Heart left ventricle (tissue), 16 donors: ENCODE data around the gene XRCC2. TPM values are rescaled to one million over a fixed set of nuclear protein-coding genes. Genes with fewer than 3 reads are reported as not detected.
"Not testable (repeated sequence)": the region's sequence is repeated elsewhere in the genome, so short reads cannot be mapped to it uniquely, and the experiment has no call there.

ENCODE experiments used
- ATAC-seq, 4 donors: fragments of 200-7000 bp; cut with Tn5 transposase; one replicate each; pipeline ENCODE4 v1.9.1; 2020 to 2022; ENCODE audit warnings: moderate library complexity in 4 of 4, mild to moderate bottlenecking in 3 of 4, moderate number of reproducible peaks in 1 of 4
- DNase-seq, 5 donors: peaks; one replicate each; pipeline ENCODE4 v3.0.0-alpha.2; 2020
- H3K27ac ChIP-seq, 12 donors: fragments of 200-600 bp; sonication (generic) in 4 of 12; one replicate each; pipeline versions ENCODE4 v1.5.0 to v1.8.0; 2016 to 2022; ENCODE audit warnings: mild to moderate bottlenecking in 2 of 12
- H3K27me3 ChIP-seq, 9 donors: fragments of 200-600 bp; sonication (generic) in 2 of 9; one replicate each; pipeline versions ENCODE4 v1.5.1 to v1.8.0; 2016 to 2022; ENCODE audit warnings: mild to moderate bottlenecking in 3 of 9
- H3K36me3 ChIP-seq, 9 donors: fragments of 200-600 bp; sonication (generic) in 2 of 9; one replicate each; pipeline versions ENCODE4 v1.5.0 to v1.8.0; 2018 to 2022; ENCODE audit warnings: mild to moderate bottlenecking in 2 of 9
- H3K4me1 ChIP-seq, 12 donors: fragments of 200-600 bp; sonication (generic) in 4 of 12; one replicate each; pipeline versions ENCODE4 v1.5.0 to v1.8.0; 2016 to 2022; ENCODE audit warnings: mild to moderate bottlenecking in 3 of 12
- H3K4me3 ChIP-seq, 12 donors: fragments of 200-600 bp; sonication (generic) in 4 of 12; one replicate each; pipeline versions ENCODE4 v1.5.0 to v1.8.0; 2017 to 2022; ENCODE audit warnings: mild to moderate bottlenecking in 9 of 12, moderate library complexity in 4 of 12
- H3K9me3 ChIP-seq, 12 donors: fragments of 200-600 bp; sonication (generic) in 4 of 12; one replicate each; pipeline versions ENCODE4 v1.5.0 to v1.8.0; 2016 to 2022; ENCODE audit warnings: mild to moderate bottlenecking in 1 of 12
- CTCF ChIP-seq, 12 donors: fragments of 200-600 bp; sonication (generic) in 4 of 12; IDR thresholded peaks; one replicate each; pipeline versions ENCODE4 v1.5.0 to v1.8.0; 2018 to 2022; ENCODE audit warnings: antibody characterized with exemption in 12 of 12, mild to moderate bottlenecking in 5 of 12
- POLR2A ChIP-seq, 2 donors: fragments of 450-650 bp; IDR thresholded peaks; one replicate each; pipeline ENCODE4 v1.6.1; 2017; ENCODE audit warnings: antibody characterized with exemption in 2 of 2, mild to moderate bottlenecking in 2 of 2, moderate library complexity in 2 of 2
- WGBS, 4 donors: extraction: QIAGEN DNeasy Blood & Tissue Kit in 2 of 4; methylation state at CpG; one replicate each; pipeline versions ENCODE4 v1.1.5 to v1.1.7; 2013 to 2018; 5-methylcytosine and 5-hydroxymethylcytosine counted together
- intact Hi-C, 10 donors: fragments of 100-400 bp; cut with DNase I; formaldehyde crosslinking; loops; one replicate each; pipeline versions ENCODE4 v1.11.1 to v1.14.2; 2022
- polyA plus RNA-seq, 2 donors: library from polyadenylated mRNA; stranded (reverse); fragments of 200-250 nt; gene quantifications; one replicate each; pipeline ENCODE4 v1.2.3, GENCODE V29; 2013
- total RNA-seq, 9 donors: library from RNA; depleted of rRNA in 2 of 9; stranded (reverse); fragments of >200 nt in 2 of 9; fragmentation: NEBNext Ultra II Directional in 3 of 9; extraction: Animal tissue kit (Norgen Biotek cat#: 25700) in 3 of 9; gene quantifications; one replicate each; pipeline versions ENCODE4 v1.1.0 to v1.2.4, GENCODE V29; 2016 to 2023
- donor health status: ischemic (EF 13 %, LVEDD 7.1; RV severe dilation, severe dysfunction).
- donor health status: healthy with polysubstance abuse.
- donor health status: DM: no; HTN: yes; CAD: no.
- donor health status: DM: no; HTN: no; CAD: no.
- donor health status: ischemic (EF 25% LVEDD 6.9; RV normal size, moderate dysfunction).
- donor health status: ischemic (EF 25% LVEDD 5.7; RV mildly dilated, moderate dysfunction).
- donor health status: healthy.
- donor health status: DM: yes; HTN: yes; CAD: no.
- donor health status: ischemic (EF 35%, LVEDD 5.7; RV mildly dilated, moderate dysfunction).
- donor health status: nonischemic (EF 11% LVEDD 7.7; RV severe dilation, severe dysfunction).
- donor health status: DM: yes; HTN: yes; CAD: no.
- donor health status: PGD.
- donor health status: ischemic (EF 29% LVEDD 5.4; RV normal size, mild dysfunction).
- donor health status: nonischemic (EF 23%, LVEDD 6.1; RV moderate dilation, normal function).

XRCC2 gene
- total and polyA plus RNA-seq, 11 donors = 0.14 to 0.85 (median 0.36) TPM

- 90 to 95% (median 95%) methylated on average over 2 of the region's 2 CpGs for WGBS, 4 donors
- DNase-seq = no peak
- intact Hi-C loops = no loop called here
- ATAC-seq = no peak
- no peak overlapping the region for H3K27ac ChIP-seq
- no peaks in the 10 kb centered on the region for H3K36me3 ChIP-seq
- H3K9me3 ChIP-seq = peaks cover 0 to 11% (median 0%) of the 10 kb centered on the region in 12 donors
- H3K27me3 ChIP-seq = no peaks in the 10 kb centered on the region
- no peak overlapping the region for H3K4me3 ChIP-seq
- TF ChIP-seq POLR2A (IDR thresholded peaks at IDR 0.05) = no peak
- no peak for TF ChIP-seq CTCF (IDR thresholded peaks at IDR 0.05)
- H3K4me1 ChIP-seq = no peaks in the 10 kb centered on the region
Observed at GRCh38 chr7:152649220-152649619, 26.7 kb downstream of the XRCC2 start.

- ATAC-seq (no peak), DNase-seq (no peak)
- no peak overlapping the region for H3K27ac ChIP-seq
- intact Hi-C loops = no loop called here
- H3K36me3 ChIP-seq = no peaks in the 10 kb centered on the region
- peaks cover 0 to 11% (median 0%) of the 10 kb centered on the region in 12 donors for H3K9me3 ChIP-seq
- H3K27me3 ChIP-seq = no peaks in the 10 kb centered on the region
- TF ChIP-seq POLR2A (IDR thresholded peaks at IDR 0.05) (no peak), CTCF (IDR thresholded peaks at IDR 0.05) (no peak)
- 97 to 99% (median 98%) methylated on average over 3 of the region's 3 CpGs for WGBS, 4 donors
- H3K4me1 ChIP-seq = no peaks in the 10 kb centered on the region
- H3K4me3 ChIP-seq = no peak overlapping the region
Observed at GRCh38 chr7:152647009-152647408, 28.9 kb downstream of the XRCC2 start.

- H3K36me3 ChIP-seq, ATAC-seq, H3K4me1 ChIP-seq, H3K27me3 ChIP-seq, H3K4me3 ChIP-seq, H3K27ac ChIP-seq, intact Hi-C loops, DNase-seq: not testable (repeated sequence)
- H3K9me3 ChIP-seq = peaks cover 0 to 11% (median 0%) of the 10 kb centered on the region in 12 donors
- WGBS, 4 donors = 93 to 98% (median 97%) methylated on average over 11 of the region's 11 CpGs
Observed at GRCh38 chr7:152646579-152646978, 29.4 kb downstream of the XRCC2 start.

GRCh38 chr7:152643979-152644559 lies 31.9 kb downstream of the XRCC2 start:
- Histone ChIP-seq H3K9me3 (peaks cover 0 to 11% (median 0%) of the 10 kb centered on the region in 12 donors), H3K4me1 (no peaks in the 10 kb centered on the region), H3K4me3 (no peak overlapping the region), H3K36me3 (no peaks in the 10 kb centered on the region), H3K27me3 (no peaks in the 10 kb centered on the region), H3K27ac (no peak overlapping the region)
- ATAC-seq (no peak), DNase-seq (no peak)
- intact Hi-C loops = no loop called here
- TF ChIP-seq CTCF (IDR thresholded peaks at IDR 0.05) (no peak), POLR2A (IDR thresholded peaks at IDR 0.05) (no peak)
- WGBS, 4 donors = 90 to 95% (median 92%) methylated on average over 9 of the region's 9 CpGs

GRCh38 chr7:152641384-152641783 lies 34.6 kb downstream of the XRCC2 start:
- Histone ChIP-seq H3K4me1 (no peaks in the 10 kb centered on the region), H3K27me3 (no peaks in the 10 kb centered on the region), H3K36me3 (no peaks in the 10 kb centered on the region), H3K27ac (no peak overlapping the region), H3K4me3 (no peak overlapping the region), H3K9me3 (no peaks in the 10 kb centered on the region)
- ATAC-seq = no peak
- TF ChIP-seq POLR2A (IDR thresholded peaks at IDR 0.05) (no peak), CTCF (IDR thresholded peaks at IDR 0.05) (no peak)
- intact Hi-C loops = no loop called here
- no peak for DNase-seq
- 92 to 96% (median 94%) methylated on average over 6 of the region's 6 CpGs for WGBS, 4 donors
